Left ventricle myocardium inferior (tissue), 1 donor: ENCODE results near the gene COL26A1. TPM values are rescaled to one million over a fixed set of nuclear protein-coding genes. Genes with fewer than 3 reads are reported as not detected.

Experiments
- DNase-seq: peaks from one replicate; pipeline ENCODE4 v3.0.0-alpha.2; 2020
- H3K27ac ChIP-seq: fragments of 200-600 bp; replicated peaks from 2 replicates; pipeline ENCODE4 v1.8.0; 2021
- H3K27me3 ChIP-seq: fragments of 200-600 bp; 2 replicates; pipeline ENCODE4 v1.8.0; 2021; ENCODE audit warnings: low read depth
- H3K36me3 ChIP-seq: fragments of 200-600 bp; 2 replicates; pipeline ENCODE4 v1.8.0; 2021
- H3K4me1 ChIP-seq: fragments of 200-600 bp; 2 replicates; pipeline ENCODE4 v1.8.0; 2021
- H3K4me3 ChIP-seq: fragments of 200-600 bp; 2 replicates; pipeline ENCODE4 v1.8.0; 2021; ENCODE audit warnings: mild to moderate bottlenecking, moderate library complexity
- H3K9me3 ChIP-seq: fragments of 200-600 bp; replicated peaks from 2 replicates; pipeline ENCODE4 v1.8.0; 2021
- intact Hi-C: fragments of 100-400 bp; cut with micrococcal nuclease; formaldehyde crosslinking; loops from one replicate; pipeline ENCODE4 v1.11.0; 2022
- total RNA-seq: library from RNA; stranded (reverse); fragmentation: NEBNext Ultra II Directional; extraction: Animal tissue kit (Norgen Biotek cat#: 25700); gene quantifications from one replicate; pipeline ENCODE4 v1.2.1, GENCODE V29; 2021
- TF ChIP-seq, protein P1 (sequence below): fragments of 200-600 bp; IDR thresholded peaks from 2 replicates; pipeline ENCODE4 v1.8.0; 2021; ENCODE audit warnings: antibody characterized with exemption, mild to moderate bottlenecking, borderline replicate concordance
- donor health status: DM: no; HTN: yes; CAD: no; lungs with severe emphysema.

COL26A1 gene
- total RNA-seq, 1 donor from 2014 or later = not detected

DNA sequence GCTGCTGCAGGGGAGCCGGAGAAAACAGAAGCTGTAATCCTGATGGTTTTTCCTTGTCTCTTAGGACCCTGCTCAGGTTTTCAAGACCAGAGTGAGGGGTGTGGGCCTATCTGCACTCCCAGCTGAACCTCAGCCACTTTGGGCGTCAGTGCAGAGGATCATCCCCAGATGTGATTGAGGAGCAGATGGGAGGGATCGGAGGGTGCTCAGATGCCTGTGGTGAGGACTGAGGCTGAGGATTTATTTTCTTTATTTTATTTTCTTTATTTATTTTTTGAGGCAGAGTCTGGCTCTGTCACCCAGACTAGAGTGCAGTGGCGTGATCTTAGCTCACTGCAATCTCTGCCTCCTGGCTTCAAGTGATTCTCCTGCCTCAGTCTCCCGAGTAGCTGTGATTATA, 13.9 kb downstream of the COL26A1 start:
- Histone ChIP-seq H3K27ac (no peak overlapping the region), H3K9me3 (peaks cover 11% of the 10 kb centered on the region), H3K27me3 (peaks cover 48% of the 10 kb centered on the region), H3K4me1 (peaks cover 11% of the 10 kb centered on the region), H3K4me3 (no peak overlapping the region), H3K36me3 (no peaks in the 10 kb centered on the region)
- TF ChIP-seq, protein P1, sequence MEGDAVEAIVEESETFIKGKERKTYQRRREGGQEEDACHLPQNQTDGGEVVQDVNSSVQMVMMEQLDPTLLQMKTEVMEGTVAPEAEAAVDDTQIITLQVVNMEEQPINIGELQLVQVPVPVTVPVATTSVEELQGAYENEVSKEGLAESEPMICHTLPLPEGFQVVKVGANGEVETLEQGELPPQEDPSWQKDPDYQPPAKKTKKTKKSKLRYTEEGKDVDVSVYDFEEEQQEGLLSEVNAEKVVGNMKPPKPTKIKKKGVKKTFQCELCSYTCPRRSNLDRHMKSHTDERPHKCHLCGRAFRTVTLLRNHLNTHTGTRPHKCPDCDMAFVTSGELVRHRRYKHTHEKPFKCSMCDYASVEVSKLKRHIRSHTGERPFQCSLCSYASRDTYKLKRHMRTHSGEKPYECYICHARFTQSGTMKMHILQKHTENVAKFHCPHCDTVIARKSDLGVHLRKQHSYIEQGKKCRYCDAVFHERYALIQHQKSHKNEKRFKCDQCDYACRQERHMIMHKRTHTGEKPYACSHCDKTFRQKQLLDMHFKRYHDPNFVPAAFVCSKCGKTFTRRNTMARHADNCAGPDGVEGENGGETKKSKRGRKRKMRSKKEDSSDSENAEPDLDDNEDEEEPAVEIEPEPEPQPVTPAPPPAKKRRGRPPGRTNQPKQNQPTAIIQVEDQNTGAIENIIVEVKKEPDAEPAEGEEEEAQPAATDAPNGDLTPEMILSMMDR = no peak
- intact Hi-C loops = no loop called here
- DNase-seq = no peak

DNA sequence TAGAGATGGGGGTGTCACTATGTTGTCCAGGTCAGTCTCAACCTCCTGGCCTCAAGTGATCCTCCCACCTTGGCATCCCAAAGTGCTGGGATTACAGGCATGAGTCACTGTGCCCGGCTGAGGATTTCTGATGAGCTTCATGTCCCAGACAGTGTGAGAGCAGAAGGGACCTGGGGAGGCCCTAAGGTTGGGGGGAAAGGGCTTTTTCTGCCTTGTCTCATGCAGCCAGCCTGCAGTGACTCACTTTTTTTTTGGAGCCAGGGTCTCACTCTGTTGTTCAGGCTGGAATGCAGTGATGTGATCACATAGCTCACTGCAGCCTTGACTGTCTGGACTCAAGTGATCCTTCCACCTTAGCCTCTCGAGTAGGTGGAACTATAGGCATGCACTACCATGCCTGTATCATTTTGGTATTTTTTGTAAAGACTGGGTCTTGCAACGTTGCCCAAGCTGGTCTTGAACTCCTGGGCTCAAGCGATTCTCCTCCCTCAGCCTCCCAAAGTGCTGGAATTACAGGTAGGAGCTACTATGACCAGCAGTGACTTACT, 14.6 kb downstream of the COL26A1 start:
- no peak for DNase-seq
- TF ChIP-seq, protein P1 = no peak
- H3K4me3 ChIP-seq = no peak overlapping the region
- H3K27ac ChIP-seq = no peak overlapping the region
- no peaks in the 10 kb centered on the region for H3K36me3 ChIP-seq
- peaks cover 41% of the 10 kb centered on the region for H3K27me3 ChIP-seq
- H3K9me3 ChIP-seq = peaks cover 18% of the 10 kb centered on the region
- peaks cover 11% of the 10 kb centered on the region for H3K4me1 ChIP-seq
- intact Hi-C loops = no loop called here

DNA sequence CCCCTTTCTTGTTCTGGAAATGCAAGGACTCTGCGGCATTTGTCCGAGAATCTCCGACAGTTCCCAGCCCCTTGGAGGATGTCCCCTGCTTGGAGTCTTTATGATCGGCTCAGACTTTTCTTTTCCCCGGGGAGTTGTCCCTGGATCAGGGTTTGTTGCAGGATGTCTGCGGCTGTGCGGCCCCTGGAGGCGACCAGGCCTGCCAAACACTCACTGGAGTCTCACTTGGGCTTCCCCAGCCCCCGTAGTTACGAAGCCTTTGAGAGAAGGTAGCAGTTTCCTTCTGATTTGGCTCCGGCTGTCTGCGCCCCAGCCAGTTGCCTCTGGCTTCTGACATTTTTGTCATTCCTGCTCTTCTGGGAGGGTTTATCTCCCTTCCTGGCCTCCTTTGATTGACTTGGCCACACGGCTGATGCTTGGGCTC, 16.1 kb downstream of the COL26A1 start:
- TF ChIP-seq, protein P1 = no peak
- H3K27ac ChIP-seq = no peak overlapping the region
- no peak overlapping the region for H3K4me3 ChIP-seq
- intact Hi-C loops = no loop called here
- peaks cover 32% of the 10 kb centered on the region for H3K27me3 ChIP-seq
- no peaks in the 10 kb centered on the region for H3K36me3 ChIP-seq
- peaks cover 7% of the 10 kb centered on the region for H3K4me1 ChIP-seq
- peaks cover 20% of the 10 kb centered on the region for H3K9me3 ChIP-seq
- DNase-seq = no peak

DNA sequence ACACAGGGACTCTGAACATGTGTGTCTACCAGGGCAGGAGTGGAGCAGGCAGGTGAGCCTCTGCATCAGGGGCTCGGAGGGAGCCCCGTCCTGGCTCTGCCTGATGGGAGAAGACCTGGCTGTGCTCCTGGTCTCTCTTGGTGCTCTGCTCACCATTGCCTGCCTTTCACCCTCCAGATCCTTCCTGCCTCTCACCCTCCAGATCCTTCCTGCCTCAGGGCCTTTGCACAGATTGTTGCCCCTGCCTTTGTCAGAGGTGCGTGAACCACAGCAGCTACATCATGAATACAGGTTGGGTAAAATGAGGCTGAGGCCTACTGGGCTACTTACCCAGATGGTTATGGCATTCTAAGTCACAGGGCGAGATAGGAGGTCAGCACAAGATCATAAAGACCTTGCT, 16.6 kb downstream of the COL26A1 start:
- intact Hi-C loops = no loop called here
- Histone ChIP-seq H3K4me3 (no peak overlapping the region), H3K36me3 (no peaks in the 10 kb centered on the region), H3K27me3 (peaks cover 32% of the 10 kb centered on the region), H3K4me1 (peaks cover 5% of the 10 kb centered on the region), H3K27ac (no peak overlapping the region), H3K9me3 (peaks cover 20% of the 10 kb centered on the region)
- TF ChIP-seq, protein P1 = no peak
- DNase-seq = no peak

DNA sequence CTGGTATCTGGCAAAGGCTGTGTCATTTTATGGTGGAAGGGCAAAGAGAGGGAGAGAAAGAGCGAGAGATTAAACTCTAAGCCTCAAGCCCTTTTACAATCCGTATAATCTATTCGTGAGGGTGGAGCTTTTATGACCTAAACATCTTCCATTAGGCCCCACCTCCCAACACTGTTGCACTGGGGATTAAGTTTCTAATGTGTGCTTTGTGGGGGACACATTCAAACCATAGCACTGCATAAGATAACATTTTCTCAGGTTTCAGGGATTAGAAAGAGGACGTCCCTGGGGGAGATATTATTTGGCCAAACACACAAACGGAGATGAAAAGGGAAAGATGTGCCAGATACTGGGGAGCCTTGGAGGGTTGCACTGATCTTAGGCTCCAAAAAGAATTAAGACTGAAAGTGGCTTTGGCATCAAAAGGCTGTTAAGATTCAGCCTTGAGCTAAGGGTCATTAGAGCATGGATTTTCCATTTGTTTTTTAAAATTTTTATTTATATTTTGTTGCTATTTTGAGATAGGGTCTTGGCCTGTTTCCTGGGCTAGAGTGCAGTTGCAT, 19.0 kb downstream of the COL26A1 start:
- TF ChIP-seq, protein P1 = no peak
- H3K4me1 ChIP-seq = peaks cover 5% of the 10 kb centered on the region
- intact Hi-C loops = no loop called here

More for the DNA sequence above, 19.0 kb downstream of the COL26A1 start:
- Histone ChIP-seq H3K27ac (no peak overlapping the region), H3K4me3 (no peak overlapping the region), H3K9me3 (peaks cover 20% of the 10 kb centered on the region), H3K27me3 (peaks cover 30% of the 10 kb centered on the region), H3K36me3 (no peaks in the 10 kb centered on the region)
- DNase-seq = no peak
